GM21786 (cell line): Measurements from ENCODE around the gene PTHLH.

Experiments
- ATAC-seq: cut with Tn5 transposase; IDR thresholded peaks from one replicate; pipeline ENCODE4 v1.9.1; 2021; ENCODE audit not compliant: unreplicated experiment

Gene PTHLH

GRCh38 chr12:27940756-27941402, 31.7 kb downstream of the PTHLH start:
- peak; percentile 77 for ATAC-seq

- ATAC-seq = no peak
Measured at GRCh38 chr12:27940245-27940644, 32.3 kb downstream of the PTHLH start.

GRCh38 chr12:27937768-27938167, 34.8 kb downstream of the PTHLH start:
- no peak for ATAC-seq

GRCh38 chr12:27936196-27936595, 36.3 kb downstream of the PTHLH start:
- ATAC-seq = no peak

- ATAC-seq = no peak
Measured at GRCh38 chr12:27934276-27934675, 38.3 kb downstream of the PTHLH start.

- ATAC-seq = no peak
Measured at GRCh38 chr12:27931390-27931789, 41.1 kb downstream of the PTHLH start.

- no peak for ATAC-seq
Measured at GRCh38 chr12:27927347-27927746, 45.2 kb downstream of the PTHLH start.

GRCh38 chr12:27924350-27925135, 48.0 kb downstream of the PTHLH start:
- ATAC-seq = no peak

GRCh38 chr12:27922531-27923139, 49.9 kb downstream of the PTHLH start:
- no peak for ATAC-seq

GRCh38 chr12:27919671-27920235, 52.8 kb downstream of the PTHLH start:
- no peak for ATAC-seq

- no peak for ATAC-seq
Measured at GRCh38 chr12:27915536-27915935, 57.0 kb downstream of the PTHLH start.

- no peak for ATAC-seq
Measured at GRCh38 chr12:27915021-27915420, 57.5 kb downstream of the PTHLH start.

- ATAC-seq = no peak
Measured at GRCh38 chr12:27913999-27914614, 58.4 kb downstream of the PTHLH start.

- ATAC-seq = no peak
Measured at GRCh38 chr12:27911397-27911796, 61.1 kb downstream of the PTHLH start.
